ENCODE data around the gene RWDD4.

RWDD4 gene

DNA sequence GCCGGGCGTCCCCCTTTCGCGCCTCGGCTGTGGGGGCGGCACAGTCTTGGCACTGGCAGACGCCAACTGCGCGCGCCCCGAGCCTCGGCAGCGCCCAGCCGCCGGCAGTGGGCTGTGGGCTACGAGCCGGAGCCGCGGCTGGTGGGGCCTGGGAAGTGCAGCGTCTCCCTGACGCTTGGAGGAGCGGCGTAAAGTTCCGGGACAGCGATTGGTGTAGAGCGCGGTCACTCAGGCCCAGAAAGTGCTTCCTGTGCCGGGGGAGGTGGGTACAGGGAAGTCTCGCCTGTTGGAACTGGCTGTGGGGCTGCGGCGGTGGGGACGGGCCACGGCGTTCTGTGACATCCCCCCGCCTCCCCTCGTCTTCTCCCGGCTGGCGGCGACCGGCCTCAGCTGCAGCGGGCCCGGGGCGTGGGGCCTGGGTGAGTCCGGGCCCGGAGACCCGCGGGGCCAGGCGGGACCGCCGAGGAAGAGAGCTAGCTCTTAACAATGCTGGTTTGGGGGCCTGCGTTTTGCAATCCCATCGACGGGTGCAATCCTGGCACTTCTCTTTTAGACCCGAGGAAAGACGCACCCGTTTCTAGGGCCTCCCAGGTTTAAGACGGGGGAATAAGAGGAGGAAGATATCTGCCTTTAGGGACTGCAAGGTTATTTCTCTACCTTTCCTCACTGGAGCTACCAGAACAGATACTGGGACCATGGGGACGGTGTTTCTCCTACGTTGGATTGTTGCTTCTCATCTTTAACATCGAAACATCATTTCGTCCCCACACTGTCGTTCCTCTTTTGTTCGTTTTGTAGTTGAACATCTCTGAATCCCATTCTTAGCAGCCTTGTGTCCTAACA is at the start of gene RWDD4, which contains the start of gene TRAPPC11:
Gene RWDD4 (minus strand): TSS at position 157 of the 843 bp plus-strand sequence. CDS start 233 bp downstream, outside the sequence.
Gene TRAPPC11 (plus strand): TSS at position 265 of the 843 bp plus-strand sequence. CDS start 4,575 bp downstream, outside the sequence.
- peak; percentile 99 for DNase-seq (ENCODE audit: low spot score)

GRCh38 chr4:183702492-183702891 is 43.5 kb upstream of the RWDD4 start:
- DNase-seq (ENCODE audit: low spot score): no peak

- DNase-seq (ENCODE audit: low spot score): no peak
Observed at GRCh38 chr4:183700407-183700806, 41.4 kb upstream of the RWDD4 start.

- no peak for DNase-seq (ENCODE audit: low spot score)
Observed at GRCh38 chr4:183698909-183699308, 39.9 kb upstream of the RWDD4 start.

- DNase-seq (ENCODE audit: low spot score): no peak
Observed at GRCh38 chr4:183691897-183692296, 32.9 kb upstream of the RWDD4 start.

- DNase-seq (ENCODE audit: low spot score): no peak
Observed at GRCh38 chr4:183691006-183691405, 32.0 kb upstream of the RWDD4 start.

DNA sequence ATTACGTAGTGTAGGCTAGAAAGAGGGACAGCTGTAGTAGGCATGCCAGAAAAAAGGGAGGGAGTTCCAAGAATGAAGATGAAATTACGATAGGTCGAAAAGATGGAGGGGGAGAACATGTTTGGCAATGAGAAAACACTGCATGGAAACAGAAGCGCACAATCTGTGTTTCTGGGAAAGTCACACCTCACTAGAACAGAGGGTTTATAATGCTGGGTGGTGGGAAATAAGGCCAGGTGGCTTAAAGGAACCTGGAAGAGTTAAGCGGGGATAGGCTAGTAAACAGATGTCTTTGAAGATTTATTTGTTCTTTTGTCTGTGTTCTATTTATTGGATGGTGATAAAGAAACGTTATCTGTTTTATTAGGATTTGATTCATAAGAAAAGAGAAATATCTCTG is 29.2 kb upstream of the RWDD4 start:
- no peak for DNase-seq (ENCODE audit: low spot score)

- no peak for DNase-seq (ENCODE audit: low spot score)
Observed at GRCh38 chr4:183686461-183686860, 27.5 kb upstream of the RWDD4 start.

DNA sequence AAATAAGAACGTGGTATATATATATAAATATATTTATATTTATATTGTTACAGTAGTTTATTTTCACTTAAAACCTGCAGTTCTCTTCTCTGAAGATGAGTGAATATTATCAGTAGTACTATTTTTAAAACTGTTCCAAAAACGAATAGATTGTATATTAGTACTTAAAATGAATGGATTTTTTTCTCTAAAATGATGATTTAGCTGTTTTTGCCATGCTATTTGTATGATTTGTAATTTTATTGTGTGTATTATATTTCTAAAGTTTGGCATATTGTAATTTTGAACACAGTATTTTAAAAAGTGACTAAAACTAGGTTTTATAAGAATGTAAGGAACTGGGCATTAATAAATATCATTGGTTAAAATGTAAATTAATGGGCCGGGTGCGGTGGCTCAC is 22.1 kb upstream of the RWDD4 start:
- DNase-seq (ENCODE audit: low spot score): no peak

GRCh38 chr4:183675625-183676024 is 16.6 kb upstream of the RWDD4 start:
- DNase-seq (ENCODE audit: low spot score): no peak

GRCh38 chr4:183674153-183674552 is 15.2 kb upstream of the RWDD4 start:
- DNase-seq (ENCODE audit: low spot score): no peak

DNA sequence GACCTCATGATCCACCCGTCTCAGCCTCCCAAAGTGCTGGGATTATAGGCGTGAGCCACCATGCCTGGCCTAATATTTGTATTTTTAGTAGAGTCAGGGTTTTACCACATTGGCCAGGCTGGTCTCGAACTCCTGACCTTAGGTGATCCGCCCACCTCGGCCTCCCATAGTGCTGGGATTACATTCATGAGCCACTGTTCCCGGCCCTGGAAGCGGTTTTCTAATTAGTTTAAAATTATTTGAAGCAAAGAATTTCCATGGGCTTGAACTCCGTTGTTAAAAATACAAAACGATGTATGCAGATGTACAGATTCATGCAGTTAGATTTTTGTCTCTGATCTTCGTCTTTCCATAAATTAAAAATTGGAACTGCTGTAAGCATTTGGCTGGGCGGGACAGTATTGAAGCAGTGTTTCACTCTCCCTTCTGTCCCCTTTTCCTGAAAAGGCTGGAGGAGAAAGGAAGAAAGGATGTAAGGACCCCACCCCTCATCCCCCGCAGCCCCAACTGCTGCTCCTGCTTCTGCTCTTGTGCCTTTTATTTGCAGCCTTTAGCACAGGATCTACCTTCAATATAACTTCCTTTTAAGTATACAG is 12.1 kb upstream of the RWDD4 start:
- no peak for DNase-seq (ENCODE audit: low spot score)

- DNase-seq (ENCODE audit: low spot score): no peak
Observed at GRCh38 chr4:183670251-183670650, 11.3 kb upstream of the RWDD4 start.

GRCh38 chr4:183666088-183666487 is 7.1 kb upstream of the RWDD4 start:
- DNase-seq (ENCODE audit: low spot score): no peak

DNA sequence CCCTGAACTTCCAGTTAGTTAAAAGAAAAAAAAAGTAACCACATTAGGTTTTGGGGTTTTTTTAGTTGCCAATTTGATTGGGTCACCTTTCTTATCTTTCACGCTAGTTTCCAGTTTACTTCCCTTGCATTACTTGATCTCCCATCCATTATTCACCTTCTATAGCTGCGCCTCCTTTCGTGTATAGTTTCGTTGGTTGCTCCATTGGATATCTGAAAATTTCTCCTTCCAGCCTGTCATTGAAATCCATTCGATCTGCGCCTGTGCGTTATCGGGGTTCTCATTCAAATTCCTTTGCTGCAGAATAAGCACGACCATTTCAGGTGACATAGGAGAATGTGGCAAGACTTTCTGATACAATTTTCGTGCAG is 872 bp upstream of the RWDD4 start:
- DNase-seq (ENCODE audit: low spot score): peak; percentile 20

GRCh38 chr4:183658362-183659028 is 490 bp downstream of the RWDD4 start:
- DNase-seq (ENCODE audit: low spot score): peak; percentile 20

DNA sequence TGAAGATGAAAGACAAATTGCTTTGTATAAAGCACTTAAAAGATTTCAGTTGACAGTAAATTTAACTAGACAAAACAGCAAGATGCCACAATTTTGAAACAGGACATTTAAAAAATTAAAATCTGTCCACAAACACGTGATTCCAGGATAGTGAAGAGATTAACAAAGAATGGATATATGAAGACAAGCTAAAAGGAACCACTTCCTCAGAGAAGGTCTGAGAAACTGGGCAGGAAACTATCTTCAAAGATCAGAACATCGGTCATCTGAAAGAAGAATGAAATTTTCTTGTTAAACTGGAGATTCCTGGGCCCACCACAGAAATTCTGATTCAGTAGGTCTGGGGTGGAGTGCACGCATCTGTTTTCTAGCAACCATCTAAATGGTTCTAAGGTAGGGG is 1.4 kb downstream of the RWDD4 start:
- DNase-seq (ENCODE audit: low spot score): no peak

- no peak for DNase-seq (ENCODE audit: low spot score)
Observed at GRCh38 chr4:183645326-183645725, 13.7 kb downstream of the RWDD4 start.

DNA sequence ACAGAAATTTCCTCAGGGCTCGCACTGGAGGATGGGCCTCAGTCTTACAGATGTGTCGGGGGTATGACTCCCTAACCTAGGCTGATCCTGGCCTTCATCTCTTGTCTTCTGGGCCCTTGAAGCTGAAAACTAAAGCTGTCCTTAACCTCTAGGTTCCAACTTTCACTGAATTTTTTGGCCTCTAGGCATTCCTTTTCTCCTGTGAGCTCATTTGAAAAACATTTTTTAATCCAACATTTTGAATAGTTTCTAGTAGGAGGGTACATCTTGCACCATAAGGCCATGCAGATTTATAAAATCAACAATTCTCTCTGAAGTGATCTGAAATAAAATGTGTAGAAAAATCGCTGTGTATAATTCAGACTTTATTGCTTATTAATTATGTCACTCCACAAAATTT is 19.7 kb downstream of the RWDD4 start:
- no peak for DNase-seq (ENCODE audit: low spot score)

DNA sequence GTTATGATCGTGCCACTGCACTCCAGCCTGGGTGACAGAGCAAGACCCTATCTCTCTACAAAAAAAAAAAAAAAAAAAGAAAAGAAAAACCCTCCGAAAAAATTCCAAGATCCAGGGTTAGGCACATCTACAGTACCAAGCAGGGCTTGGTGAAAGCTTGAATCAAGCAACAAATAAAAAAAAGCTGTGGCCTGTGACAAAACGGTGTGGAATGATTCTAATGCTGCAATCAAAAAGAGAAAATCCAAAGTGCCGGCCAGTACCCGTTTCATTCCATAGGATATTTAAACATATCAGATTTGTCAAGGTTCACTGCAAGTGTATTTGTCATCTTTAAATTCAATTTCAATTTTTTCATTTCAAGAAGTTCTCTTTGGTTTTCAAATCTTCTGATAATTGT is 20.5 kb downstream of the RWDD4 start:
- DNase-seq (ENCODE audit: low spot score): no peak

GRCh38 chr4:183637461-183637860 is 21.5 kb downstream of the RWDD4 start:
- DNase-seq (ENCODE audit: low spot score): no peak

DNA sequence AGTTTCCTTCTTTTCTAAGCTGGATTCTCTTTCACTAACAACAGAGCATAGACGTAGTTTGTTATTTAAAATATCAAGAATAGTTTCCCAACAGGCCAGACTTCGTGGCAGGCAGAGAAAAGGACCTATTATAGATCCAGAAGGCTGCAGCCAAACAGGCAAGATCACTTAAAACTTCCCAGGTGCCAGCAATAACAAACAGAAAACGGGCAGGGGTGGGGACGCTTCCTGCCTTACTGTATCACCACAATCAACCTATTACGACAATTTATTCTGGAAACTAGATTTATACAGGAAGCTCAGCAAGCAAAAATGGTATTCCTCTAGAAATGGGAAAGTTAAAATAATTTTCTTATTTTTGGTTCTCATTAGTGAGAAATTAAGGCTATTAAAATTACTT is 22.1 kb downstream of the RWDD4 start:
- DNase-seq (ENCODE audit: low spot score): no peak

- peak; percentile 63 for DNase-seq (ENCODE audit: low spot score)
Observed at GRCh38 chr4:183636503-183636902, 22.5 kb downstream of the RWDD4 start.
